ENCODE data around the gene DOCK3.
"Not testable (repeated sequence)": the region's sequence is repeated elsewhere in the genome, so short reads cannot be mapped to it uniquely, and the experiment has no call there.

DOCK3 gene

DNA sequence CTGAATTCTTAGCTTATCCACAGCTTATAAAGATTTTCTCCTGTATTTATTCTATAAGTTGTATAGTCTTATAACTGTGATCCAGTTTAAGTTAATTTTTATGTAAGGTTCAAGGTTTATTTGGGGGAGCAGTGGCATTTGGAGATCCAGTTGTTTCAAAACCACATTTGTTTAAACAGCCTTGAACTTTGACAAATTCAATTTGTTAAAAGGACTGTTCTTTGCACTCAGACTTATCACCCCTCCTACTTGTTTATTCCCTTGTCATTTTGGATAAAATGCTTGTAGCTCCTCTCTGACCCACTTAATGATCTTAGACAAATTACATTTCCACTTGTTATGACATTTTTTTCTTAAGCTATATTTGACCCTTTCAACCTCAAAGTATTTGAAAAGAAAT, 327.8 kb downstream of the DOCK3 start:
- no peak for DNase-seq

DNA sequence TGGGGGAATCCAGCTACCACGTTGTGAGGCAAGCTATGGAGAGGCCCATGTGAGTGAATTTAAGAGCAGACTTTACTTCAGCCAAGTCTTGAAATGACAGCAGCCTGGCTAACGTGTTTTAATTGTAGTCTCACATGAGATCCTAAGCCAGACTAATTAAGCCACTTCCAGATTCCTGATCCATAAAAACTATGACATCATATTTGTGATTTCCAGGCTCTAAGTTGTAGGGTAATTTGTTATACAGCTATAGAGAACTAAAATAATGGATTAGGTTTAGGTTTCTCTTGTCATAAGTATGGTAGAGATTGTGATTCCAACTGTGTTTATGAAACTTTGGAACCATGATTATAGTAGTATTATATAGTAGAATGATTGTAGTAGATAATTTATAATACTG, 329.5 kb downstream of the DOCK3 start:
- no peak for DNase-seq

GRCh38 chr3:51024121-51024520, 349.4 kb downstream of the DOCK3 start:
- DNase-seq: no peak

- DNase-seq: no peak
These were observed 350.3 kb downstream of the DOCK3 start for GRCh38 chr3:51024765-51025632.

GRCh38 chr3:51031666-51032065, 356.9 kb downstream of the DOCK3 start:
- DNase-seq: no peak

DNA sequence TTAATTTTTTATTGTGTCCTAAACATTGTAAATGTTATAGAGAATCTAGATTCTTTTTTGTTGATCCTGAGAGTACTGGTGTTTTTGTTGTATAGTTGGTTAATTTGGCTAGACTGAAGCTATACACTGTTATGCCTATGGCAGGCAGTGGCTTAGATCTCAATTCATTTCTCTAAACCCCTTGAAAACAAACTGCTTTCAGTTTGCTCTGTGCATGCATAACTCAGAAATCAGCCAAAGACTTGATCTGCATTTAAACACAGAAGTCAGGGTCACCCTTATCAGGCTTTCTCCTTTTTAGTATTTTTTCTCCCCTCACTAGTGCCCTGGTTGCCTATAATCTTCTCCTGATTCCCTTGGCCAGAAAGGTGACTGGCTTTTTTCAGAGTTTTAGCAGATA, 360.9 kb downstream of the DOCK3 start:
- DNase-seq: no peak

DNA sequence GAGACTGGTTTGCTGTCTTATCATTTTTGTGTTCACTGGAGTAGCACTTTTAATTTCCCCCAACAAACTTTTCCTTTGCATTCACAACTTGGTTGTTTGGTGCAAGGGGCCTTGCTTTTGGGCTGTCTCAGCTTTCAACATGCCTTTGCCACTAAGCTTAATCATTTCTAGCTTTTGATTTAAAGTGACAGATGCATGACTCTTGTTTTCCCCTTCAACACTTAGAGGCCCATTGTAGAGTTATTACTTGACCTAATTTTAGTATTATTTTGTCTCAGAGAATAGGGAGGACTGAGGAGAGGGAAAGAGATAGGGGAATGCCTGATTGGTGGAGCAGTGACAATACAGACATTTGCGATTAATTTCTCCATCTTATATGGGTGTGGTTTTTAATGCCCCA, 370.3 kb downstream of the DOCK3 start:
- no peak for DNase-seq

DNA sequence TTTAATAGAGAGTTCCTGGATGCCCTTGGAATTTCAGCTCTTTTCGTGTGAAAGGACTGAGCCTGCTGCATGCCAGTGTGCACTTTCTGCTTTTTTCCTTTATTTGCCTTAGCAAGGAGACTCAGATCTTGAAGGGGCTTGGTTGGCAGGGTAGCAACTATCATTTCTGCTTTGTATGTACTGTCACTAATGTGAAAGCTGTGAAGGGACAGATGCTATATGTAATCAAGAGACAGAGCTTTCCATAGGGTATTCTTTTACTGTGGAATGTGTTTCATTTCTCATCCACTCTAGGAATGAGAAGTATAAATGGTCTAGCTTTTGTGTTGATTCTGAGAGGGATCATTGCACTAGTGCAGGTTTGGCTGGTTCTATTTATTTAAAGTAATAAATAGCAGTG, 377.8 kb downstream of the DOCK3 start:
- DNase-seq: no peak

DNA sequence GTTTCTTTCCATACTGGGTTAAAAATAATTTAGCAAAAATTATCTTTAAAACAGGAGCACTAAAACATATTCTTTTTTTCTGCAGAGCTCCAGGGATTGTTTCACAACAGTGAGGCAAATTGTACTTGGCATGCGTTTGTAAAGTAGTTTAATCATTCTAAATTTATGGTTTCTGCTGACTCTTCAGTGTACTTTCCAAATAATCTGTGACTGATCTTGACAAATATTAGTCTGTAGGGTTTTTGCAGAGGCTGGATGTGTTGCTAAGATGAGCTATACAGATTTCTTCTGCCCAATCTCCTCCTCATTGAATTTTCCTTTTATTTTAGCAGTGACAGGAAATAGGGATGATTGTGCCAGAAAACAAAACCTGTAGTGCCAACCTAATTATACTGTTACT, 382.4 kb downstream of the DOCK3 start:
- DNase-seq: no peak

DNA sequence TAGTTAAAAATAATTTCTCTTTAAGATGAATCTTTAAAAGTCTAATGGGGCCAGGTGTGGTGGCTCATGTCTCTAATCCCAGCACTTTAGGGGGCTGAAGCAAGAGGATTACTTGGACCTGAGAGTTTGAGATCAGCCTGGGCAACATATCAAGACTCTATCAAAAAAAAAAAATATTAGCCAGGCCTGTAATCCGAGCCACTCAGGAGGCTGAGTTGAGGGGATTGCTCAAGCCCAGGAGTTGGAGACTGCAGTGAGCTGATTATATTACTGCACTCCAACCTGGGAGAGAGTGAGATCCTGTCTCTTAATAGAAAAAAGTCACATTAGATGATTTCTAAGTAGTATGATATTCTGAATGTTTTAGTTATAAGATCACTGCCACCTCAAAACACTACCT, 388.3 kb downstream of the DOCK3 start:
- no peak for DNase-seq

DNA sequence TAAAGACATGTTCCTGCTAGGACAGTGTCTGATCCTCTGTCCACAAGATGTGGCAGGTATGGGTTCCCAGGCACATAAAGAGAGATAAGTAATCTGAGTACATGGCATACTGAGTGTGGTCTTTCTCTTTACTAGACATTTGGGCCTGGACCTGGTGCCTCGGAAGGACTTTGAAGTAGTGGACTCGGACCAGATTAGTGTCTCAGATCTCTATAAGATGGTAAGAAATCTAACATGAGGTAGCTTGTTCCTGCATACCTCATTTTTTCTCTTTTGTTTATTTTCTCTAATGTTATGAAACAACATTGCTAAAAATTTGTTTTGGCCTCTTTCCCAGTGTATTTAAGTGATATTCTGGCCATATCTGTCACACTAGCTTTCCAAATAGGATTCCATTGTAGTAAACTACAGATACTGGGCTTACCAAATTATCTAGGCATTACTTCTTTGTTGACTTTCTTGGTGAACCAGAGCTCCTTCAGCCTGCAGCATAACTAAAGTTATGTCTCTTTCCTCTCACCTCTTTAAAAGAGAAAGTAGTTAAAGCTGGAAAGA, 400.6 kb downstream of the DOCK3 start:
- no peak for DNase-seq

GRCh38 chr3:51082363-51082762, 407.6 kb downstream of the DOCK3 start:
- no peak for DNase-seq

GRCh38 chr3:51083490-51083889, 408.8 kb downstream of the DOCK3 start:
- DNase-seq: no peak

DNA sequence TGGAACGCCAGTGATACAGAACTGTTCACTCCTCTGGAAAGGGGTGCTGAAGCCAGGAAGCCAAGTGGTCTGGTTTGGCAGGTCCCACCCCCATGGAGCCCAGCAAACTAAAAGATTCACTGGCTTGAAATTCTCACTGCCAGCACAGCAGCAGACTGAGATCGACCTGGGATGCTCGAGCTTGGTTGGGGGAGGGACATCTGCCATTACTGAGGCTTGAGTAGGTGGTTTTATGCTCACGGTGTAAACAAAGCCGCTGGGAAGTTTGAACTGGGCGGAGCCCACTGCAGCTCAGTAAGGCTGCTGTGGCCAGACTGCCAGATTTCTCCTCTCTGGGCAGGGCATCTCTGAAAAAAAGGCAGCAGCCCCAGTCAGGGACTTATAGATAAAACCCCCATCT, 417.4 kb downstream of the DOCK3 start:
- DNase-seq: not testable (repeated sequence)

DNA sequence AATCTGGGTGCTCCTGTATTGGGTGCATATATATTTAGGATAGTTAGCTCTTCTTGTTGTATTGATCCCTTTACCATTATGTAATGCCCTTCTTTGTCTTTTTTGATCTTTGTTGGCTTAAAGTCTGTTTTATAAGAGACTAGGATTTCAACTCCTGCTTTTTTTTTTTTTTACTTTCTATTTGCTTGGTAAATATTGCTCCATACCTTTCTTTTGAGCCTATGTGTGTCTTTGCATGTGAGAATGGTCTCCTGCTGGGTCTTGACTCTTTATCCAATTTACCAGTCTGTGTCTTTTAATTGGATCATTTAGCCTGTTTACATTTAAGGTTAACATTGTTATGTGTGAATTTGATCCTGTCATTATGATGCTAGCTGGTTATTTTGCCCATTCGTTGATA, 420.1 kb downstream of the DOCK3 start:
- DNase-seq: not testable (repeated sequence)

GRCh38 chr3:51099794-51100535, 425.2 kb downstream of the DOCK3 start:
- DNase-seq: peak; percentile 19

DNA sequence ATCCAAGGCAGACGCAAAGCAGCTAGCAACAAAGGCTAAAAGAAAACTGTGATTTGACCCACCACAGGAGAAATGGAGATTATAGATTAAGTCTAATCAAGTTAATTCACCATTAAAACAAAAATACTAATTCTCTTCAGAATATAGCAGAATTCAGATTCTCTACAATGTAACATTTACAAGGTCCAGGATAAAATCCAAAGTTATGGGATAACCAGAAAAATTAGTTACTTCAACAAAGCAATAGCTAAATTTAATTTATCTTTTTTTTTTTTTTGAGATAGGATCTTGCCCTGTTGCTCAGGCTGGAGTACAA, 425.8 kb downstream of the DOCK3 start:
- no peak for DNase-seq

DNA sequence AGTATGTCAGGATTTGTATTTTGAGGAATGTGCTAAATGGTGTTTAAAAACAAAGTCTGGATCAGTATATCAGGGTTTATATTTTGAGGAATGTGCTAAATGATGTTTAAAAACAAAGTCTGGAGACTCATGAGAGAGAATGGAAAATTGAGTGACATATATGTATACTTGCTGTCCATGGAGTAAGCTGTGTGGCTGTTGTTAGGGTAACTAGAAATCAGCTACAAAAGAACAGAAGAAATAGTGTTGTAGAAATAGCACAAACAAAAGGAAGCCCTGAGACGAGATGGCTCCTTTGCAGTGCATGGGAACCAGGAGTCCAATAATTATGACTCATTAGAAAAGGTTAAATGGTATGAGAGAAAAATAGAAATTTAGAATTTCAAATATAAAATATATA, 427.7 kb downstream of the DOCK3 start:
- no peak for DNase-seq

- no peak for DNase-seq
These were observed 431.6 kb downstream of the DOCK3 start for GRCh38 chr3:51106242-51106876.

GRCh38 chr3:51110586-51110985, 435.9 kb downstream of the DOCK3 start:
- no peak for DNase-seq

GRCh38 chr3:51122944-51123343, 448.2 kb downstream of the DOCK3 start:
- no peak for DNase-seq

DNA sequence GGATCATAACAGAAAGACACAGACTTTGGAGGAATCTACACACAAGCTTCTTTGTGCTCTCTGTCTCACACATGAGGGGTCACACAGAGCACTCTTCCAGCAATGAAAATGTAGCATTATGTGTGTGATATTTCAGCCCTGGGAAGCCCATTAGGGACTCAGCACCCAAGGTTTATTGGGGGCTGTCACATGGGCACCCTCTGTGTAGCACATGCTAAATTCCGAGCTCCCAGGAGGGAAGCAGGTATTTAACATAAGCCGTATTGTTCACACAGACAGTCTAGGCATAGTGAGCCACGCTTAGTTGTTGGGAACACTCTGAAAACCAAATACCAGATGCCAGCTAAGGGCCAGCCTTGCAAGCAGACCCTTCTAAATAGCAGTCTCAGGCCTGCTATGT, 448.8 kb downstream of the DOCK3 start:
- no peak for DNase-seq

DNA sequence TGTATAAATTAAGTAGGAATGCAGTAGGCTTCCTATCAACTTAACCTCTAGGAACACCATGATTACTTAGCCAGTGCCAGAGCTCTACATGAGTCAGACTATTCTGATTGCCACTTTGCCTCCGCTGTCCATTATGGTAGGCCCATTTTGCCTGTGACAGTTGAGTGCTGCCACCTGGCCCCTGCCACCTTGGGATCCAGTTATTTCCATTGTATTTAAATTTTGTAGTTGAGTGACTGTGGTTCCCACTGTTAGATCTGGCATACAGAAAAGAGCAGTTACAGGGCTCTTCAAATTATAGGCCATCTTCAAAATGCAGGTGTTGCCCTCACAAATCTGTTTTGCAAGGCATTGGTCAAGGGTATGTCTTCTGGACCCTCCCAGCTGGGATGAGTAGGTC, 456.9 kb downstream of the DOCK3 start:
- not testable (repeated sequence) for DNase-seq

- no peak for DNase-seq
These were observed 463.0 kb downstream of the DOCK3 start for GRCh38 chr3:51137715-51138114.

Measured in MV-4-11 (cell line).